Measurements from ENCODE around the gene FABP3. TPM values are rescaled to one million over a fixed set of nuclear protein-coding genes. Genes with fewer than 3 reads are reported as not detected.

Gene FABP3
- total RNA-seq, 4 donors from 2014 or later = 28.2 to 77.6 (median 33.2) TPM; not detected in 1

- intact Hi-C loops (cut with DNase I; ENCODE audit: low total_unique reads) = no loop called here
- Histone ChIP-seq H3K4me1 (peaks cover 6% of the 10 kb centered on the region in 2 donors), H3K9me3 (no peaks in the 10 kb centered on the region), H3K27ac (peak overlapping the region; percentile 87 to 88), H3K27me3 (no peaks in the 10 kb centered on the region), H3K36me3 (no peaks in the 10 kb centered on the region), H3K4me3 (peak overlapping the region in 1 of 2 donors; percentile 39)
- TF ChIP-seq POLR2A (IDR thresholded peaks at IDR 0.05) = no peak
- TF ChIP-seq CTCF (IDR thresholded peaks at IDR 0.05) = no peak
- DNase-seq = no peak
These were observed 1.5 kb downstream of the FABP3 start for GRCh38 chr1:31371121-31371959.

- no peaks in the 10 kb centered on the region for H3K9me3 ChIP-seq
- intact Hi-C loops (cut with DNase I; ENCODE audit: low total_unique reads) = no loop called here
- H3K4me1 ChIP-seq = peaks cover 6% of the 10 kb centered on the region in 2 donors
These were observed 2.3 kb downstream of the FABP3 start for GRCh38 chr1:31370565-31370964.

DNA sequence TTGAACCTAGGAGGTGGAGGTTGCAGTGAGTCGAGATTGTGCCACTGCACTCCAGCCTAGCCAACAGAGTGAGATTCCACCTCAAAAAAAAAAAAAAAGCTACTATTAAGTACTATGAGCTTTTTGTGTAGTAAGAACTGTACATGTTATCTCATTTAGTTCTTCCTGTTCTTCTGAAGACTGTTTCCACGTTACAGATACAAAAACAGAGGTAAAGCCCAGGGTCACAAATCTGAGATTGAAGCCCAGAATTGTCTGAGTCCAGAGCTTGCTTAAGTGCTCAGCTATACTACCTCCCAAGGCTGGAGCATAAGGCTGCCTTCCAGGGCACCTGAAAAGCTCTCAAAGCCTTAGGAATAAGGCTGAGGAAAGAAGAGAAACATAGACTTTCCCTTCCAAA is 2.9 kb downstream of the FABP3 start:
- no peaks in the 10 kb centered on the region for H3K27me3 ChIP-seq
- H3K36me3 ChIP-seq = no peaks in the 10 kb centered on the region
- intact Hi-C loops (cut with DNase I; ENCODE audit: low total_unique reads) = no loop called here
- no peaks in the 10 kb centered on the region for H3K9me3 ChIP-seq
- no peak overlapping the region for H3K27ac ChIP-seq
- no peak for DNase-seq
- TF ChIP-seq CTCF (IDR thresholded peaks at IDR 0.05) (no peak), POLR2A (IDR thresholded peaks at IDR 0.05) (no peak)
- peaks cover 6% of the 10 kb centered on the region in 2 donors for H3K4me1 ChIP-seq
- H3K4me3 ChIP-seq = no peak overlapping the region

More at GRCh38 chr1:31370565-31370964, 2.3 kb downstream of the FABP3 start:
- TF ChIP-seq CTCF (IDR thresholded peaks at IDR 0.05) = no peak
- TF ChIP-seq POLR2A (IDR thresholded peaks at IDR 0.05) = no peak
- Histone ChIP-seq H3K27ac (no peak overlapping the region), H3K36me3 (no peaks in the 10 kb centered on the region), H3K4me3 (no peak overlapping the region), H3K27me3 (no peaks in the 10 kb centered on the region)
- DNase-seq = no peak

GRCh38 chr1:31368611-31369107 is 4.2 kb downstream of the FABP3 start:
- peak overlapping the region; percentile 31 to 33 for H3K27ac ChIP-seq
- TF ChIP-seq CTCF (IDR thresholded peaks at IDR 0.05) (no peak), POLR2A (IDR thresholded peaks at IDR 0.05) (no peak)
- no peaks in the 10 kb centered on the region for H3K27me3 ChIP-seq
- intact Hi-C loops (cut with DNase I; ENCODE audit: low total_unique reads) = no loop called here
- peaks cover 0 to 6% of the 10 kb centered on the region in 2 donors for H3K4me1 ChIP-seq
- no peaks in the 10 kb centered on the region for H3K9me3 ChIP-seq
- no peak overlapping the region for H3K4me3 ChIP-seq
- peak in 1 of 2 donors; percentile 24 for DNase-seq
- no peaks in the 10 kb centered on the region for H3K36me3 ChIP-seq

GRCh38 chr1:31366796-31367195 is 6.1 kb downstream of the FABP3 start:
- no peak overlapping the region for H3K27ac ChIP-seq
- H3K36me3 ChIP-seq = no peaks in the 10 kb centered on the region
- H3K9me3 ChIP-seq = no peaks in the 10 kb centered on the region
- intact Hi-C loops (cut with DNase I; ENCODE audit: low total_unique reads) = no loop called here
- DNase-seq = no peak
- H3K4me1 ChIP-seq = peaks cover 0 to 6% of the 10 kb centered on the region in 2 donors
- TF ChIP-seq POLR2A (IDR thresholded peaks at IDR 0.05) (no peak), CTCF (IDR thresholded peaks at IDR 0.05) (no peak)
- H3K4me3 ChIP-seq = no peak overlapping the region
- no peaks in the 10 kb centered on the region for H3K27me3 ChIP-seq

Measured in uterus (tissue), 4 donors.